NB4 (cell line): ENCODE measurements around the gene MYO10.

Source experiments
- DNase-seq: peaks from one replicate; pipeline ENCODE4 v3.0.0; 2010; ENCODE audit warnings: low read depth
- H3K4me3 ChIP-seq: one replicate; pipeline ENCODE4 v1.5.1; 2011; ENCODE audit warnings: mild to moderate bottlenecking, low read depth, low read length, moderate library complexity
- MYC ChIP-seq: IDR thresholded peaks from 2 replicates; pipeline ENCODE4 v1.6.1; 2011; ENCODE audit warnings: low read depth, low read length
- POLR2A ChIP-seq: IDR thresholded peaks from 2 replicates; pipeline ENCODE4 v1.6.1; 2011; ENCODE audit warnings: mild to moderate bottlenecking; ENCODE audit not compliant: insufficient read length; ENCODE audit errors: extremely low read depth
- TF ChIP-seq, protein P1 (sequence below): IDR thresholded peaks from 2 replicates; pipeline ENCODE4 v1.6.1; 2011; ENCODE audit warnings: low read depth, low read length
- TF ChIP-seq, protein P2 (sequence below): IDR thresholded peaks from one replicate; pipeline ENCODE4 v1.5.1; 2012; ENCODE audit warnings: low read depth, low read length

The MYO10 gene

DNA sequence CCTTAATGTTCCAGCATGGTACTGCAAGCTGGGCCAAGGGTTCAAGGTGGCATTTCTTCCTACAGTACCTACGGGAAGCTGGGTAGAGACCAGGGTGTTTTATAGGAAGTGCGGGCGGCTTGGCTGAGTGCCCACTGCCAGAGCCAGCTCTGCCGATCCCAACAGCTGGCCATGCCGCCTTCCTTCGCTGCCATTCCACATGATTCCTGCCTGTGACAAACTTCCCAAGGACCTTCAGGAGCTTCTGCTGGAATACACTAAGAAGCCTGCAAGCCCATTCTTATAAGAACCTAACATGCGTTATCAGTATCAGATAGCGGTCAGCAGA, 22.0 kb downstream of the MYO10 start:
- H3K4me3 ChIP-seq: no peak overlapping the region
- TF ChIP-seq, protein P1, sequence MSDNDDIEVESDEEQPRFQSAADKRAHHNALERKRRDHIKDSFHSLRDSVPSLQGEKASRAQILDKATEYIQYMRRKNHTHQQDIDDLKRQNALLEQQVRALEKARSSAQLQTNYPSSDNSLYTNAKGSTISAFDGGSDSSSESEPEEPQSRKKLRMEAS: no peak
- TF ChIP-seq MYC (no peak), POLR2A (no peak)
- TF ChIP-seq, protein P2, sequence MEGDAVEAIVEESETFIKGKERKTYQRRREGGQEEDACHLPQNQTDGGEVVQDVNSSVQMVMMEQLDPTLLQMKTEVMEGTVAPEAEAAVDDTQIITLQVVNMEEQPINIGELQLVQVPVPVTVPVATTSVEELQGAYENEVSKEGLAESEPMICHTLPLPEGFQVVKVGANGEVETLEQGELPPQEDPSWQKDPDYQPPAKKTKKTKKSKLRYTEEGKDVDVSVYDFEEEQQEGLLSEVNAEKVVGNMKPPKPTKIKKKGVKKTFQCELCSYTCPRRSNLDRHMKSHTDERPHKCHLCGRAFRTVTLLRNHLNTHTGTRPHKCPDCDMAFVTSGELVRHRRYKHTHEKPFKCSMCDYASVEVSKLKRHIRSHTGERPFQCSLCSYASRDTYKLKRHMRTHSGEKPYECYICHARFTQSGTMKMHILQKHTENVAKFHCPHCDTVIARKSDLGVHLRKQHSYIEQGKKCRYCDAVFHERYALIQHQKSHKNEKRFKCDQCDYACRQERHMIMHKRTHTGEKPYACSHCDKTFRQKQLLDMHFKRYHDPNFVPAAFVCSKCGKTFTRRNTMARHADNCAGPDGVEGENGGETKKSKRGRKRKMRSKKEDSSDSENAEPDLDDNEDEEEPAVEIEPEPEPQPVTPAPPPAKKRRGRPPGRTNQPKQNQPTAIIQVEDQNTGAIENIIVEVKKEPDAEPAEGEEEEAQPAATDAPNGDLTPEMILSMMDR: no peak

DNA sequence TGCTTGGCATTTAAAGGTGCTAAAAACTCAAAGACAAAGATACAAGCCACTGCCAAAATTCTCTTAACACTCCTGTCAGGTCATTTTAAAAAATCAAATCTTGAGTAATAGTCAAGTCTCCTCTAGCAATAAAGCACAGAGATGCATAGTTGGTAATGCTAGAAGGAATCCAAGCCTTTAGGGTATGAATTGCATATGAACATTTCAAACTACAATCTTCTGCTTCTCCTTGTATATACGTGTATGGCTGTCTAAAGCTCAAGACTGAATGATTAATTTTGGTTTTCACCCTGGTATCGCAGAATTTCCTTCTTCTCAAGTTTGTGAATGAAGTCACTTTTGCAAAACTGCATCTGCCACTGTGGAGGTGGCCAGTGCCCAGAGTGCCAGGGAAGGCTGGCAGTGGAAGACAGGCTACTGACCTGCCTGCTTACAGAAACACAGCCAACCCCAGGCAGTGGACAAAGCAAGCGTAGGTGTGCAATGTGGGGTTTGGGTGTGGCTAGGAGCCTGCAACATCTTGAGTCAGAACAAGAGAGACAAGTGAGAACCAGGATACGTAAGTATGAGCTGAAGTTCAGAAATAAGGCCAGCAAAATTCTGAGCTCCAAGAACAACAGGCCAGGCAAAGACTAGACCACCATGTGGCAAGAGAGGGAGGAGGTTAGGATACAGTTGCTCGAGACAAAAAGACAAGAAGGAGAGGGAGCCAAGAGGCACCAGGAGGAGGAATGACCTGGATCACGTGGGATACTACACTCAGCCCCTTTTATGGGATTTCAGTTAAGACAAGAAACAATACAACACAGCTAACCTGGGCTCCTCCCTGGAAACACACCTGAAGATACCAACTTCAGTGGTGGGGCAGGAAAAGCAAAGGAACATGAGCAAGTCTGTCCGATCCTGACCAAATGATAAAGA, 22.6 kb downstream of the MYO10 start:
- DNase-seq: no peak
- TF ChIP-seq, protein P2: no peak
- TF ChIP-seq POLR2A: no peak
- TF ChIP-seq, protein P1: no peak
- TF ChIP-seq MYC: no peak
- no peak overlapping the region for H3K4me3 ChIP-seq

More for the DNA sequence above, 22.0 kb downstream of the MYO10 start:
- no peak for DNase-seq

DNA sequence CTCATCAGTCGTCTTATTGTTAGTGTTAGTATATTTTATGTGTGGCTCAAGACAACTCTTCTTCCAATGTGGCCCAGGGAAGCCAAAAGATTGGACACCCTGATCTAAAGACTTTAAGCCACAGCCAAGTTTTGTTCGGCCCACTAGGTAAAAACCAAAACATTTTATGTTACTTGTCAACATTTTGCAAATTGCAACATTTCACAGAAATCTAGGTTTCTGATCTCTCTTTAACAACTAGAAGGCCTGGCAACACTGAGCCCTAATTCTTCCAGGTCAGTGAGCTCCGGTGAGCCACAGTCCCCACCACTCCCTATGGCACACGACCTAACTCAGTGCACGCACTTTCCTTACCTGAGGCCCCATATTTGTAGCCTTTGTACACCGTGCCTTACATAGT, 24.0 kb downstream of the MYO10 start:
- TF ChIP-seq, protein P2: no peak
- TF ChIP-seq POLR2A: no peak
- TF ChIP-seq MYC: no peak
- TF ChIP-seq, protein P1: no peak
- H3K4me3 ChIP-seq: no peak overlapping the region
- no peak for DNase-seq

DNA sequence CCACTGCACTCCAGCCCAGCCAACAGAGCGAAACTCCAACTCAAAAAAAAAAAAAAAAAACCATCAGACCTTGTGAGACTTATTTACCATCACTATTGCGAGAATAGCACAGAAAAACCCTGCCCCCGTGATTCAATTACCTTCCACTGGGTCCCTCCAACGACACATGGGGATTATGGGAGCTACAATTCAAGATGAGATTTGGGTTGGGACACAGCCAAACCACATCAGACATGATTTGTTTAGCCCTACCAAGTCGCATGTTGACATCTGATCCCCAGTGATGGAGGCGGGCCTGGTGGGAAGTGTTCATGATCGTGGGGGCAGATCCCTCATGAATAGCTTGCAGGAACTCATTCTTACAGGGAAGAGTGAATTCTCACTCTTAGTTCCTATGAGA, 26.6 kb downstream of the MYO10 start:
- no peak for DNase-seq
- H3K4me3 ChIP-seq: no peak overlapping the region
- TF ChIP-seq, protein P2: no peak
- no peak for TF ChIP-seq POLR2A
- TF ChIP-seq, protein P1: no peak
- TF ChIP-seq MYC: no peak

DNA sequence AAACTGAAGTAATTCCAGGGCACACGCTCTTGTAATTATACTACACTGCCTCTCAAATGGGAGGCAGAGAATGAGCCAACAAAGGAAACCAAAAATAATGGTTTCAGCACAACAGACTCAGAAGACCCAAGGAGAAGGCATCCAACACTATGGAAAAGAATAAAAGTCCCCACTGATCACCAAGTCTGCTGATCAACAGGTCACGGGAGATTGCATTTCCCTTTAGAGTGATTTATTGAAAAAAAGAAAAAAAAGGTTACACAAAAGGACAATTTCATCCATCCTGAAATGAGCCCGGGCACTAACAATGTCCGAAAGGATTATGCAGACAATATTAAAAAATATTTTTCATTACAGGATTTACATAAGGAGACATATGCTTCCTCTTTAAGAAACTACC, 28.8 kb downstream of the MYO10 start:
- TF ChIP-seq, protein P1: no peak
- TF ChIP-seq POLR2A (no peak), MYC (no peak)
- TF ChIP-seq, protein P2: no peak
- no peak overlapping the region for H3K4me3 ChIP-seq
- no peak for DNase-seq
